ENCODE data around the gene PHLDA1. TPM values are rescaled to one million over a fixed set of nuclear protein-coding genes. Genes with fewer than 3 reads are reported as not detected.
A peak's percentile ranks its signal among the peaks of the same experiment; 100 is the strongest.

PHLDA1 gene
- total RNA-seq, 1 experiment from 2014 or later = 34.9 TPM

- TF ChIP-seq ZNF425 (CRISPR knock-in tag; conservative IDR thresholded peaks at IDR 0.05) = no peak
- no peak for TF ChIP-seq FOXJ3 (CRISPR knock-in tag; IDR thresholded peaks at IDR 0.05; ENCODE audit: borderline replicate concordance)
- TF ChIP-seq SMAD3 (CRISPR knock-in tag; IDR thresholded peaks at IDR 0.05; ENCODE audit: borderline replicate concordance) = no peak
- no peak for TF ChIP-seq USF2 (CRISPR knock-in tag; IDR thresholded peaks at IDR 0.05)
Observed at GRCh38 chr12:76047742-76048141, 16.2 kb upstream of the PHLDA1 start (continued).

GRCh38 chr12:76047060-76047459, 15.5 kb upstream of the PHLDA1 start:
- no peaks in the 10 kb centered on the region for H3K27me3 Mint-ChIP-seq (ENCODE audit: low read depth)
- ChIA-PET CTCF (interaction anchor here (0.6 to 1.0 kb wide), 2 partner anchors 10 to 678 kb away, joined by 3 to 5 read pairs; no protein-coding TSS in a partner anchor), POLR2A (no interaction called here)
- no peak overlapping the region for H3K4me3 Mint-ChIP-seq
- TF ChIP-seq AFF4 (CRISPR knock-in tag; IDR thresholded peaks at IDR 0.05; ENCODE audit: borderline replicate concordance) (no peak), E2F1 (CRISPR knock-in tag; IDR thresholded peaks at IDR 0.05) (no peak), SOX15 (CRISPR knock-in tag; IDR thresholded peaks at IDR 0.05) (no peak), FOXJ3 (CRISPR knock-in tag; IDR thresholded peaks at IDR 0.05; ENCODE audit: borderline replicate concordance) (no peak), ZNF396 (CRISPR knock-in tag; IDR thresholded peaks at IDR 0.05; ENCODE audit: borderline replicate concordance) (no peak), KAT7 (CRISPR knock-in tag; IDR thresholded peaks at IDR 0.05; ENCODE audit: borderline replicate concordance) (no peak), ZSCAN18 (CRISPR knock-in tag; IDR thresholded peaks at IDR 0.05) (no peak), TP53 (CRISPR knock-in tag; IDR thresholded peaks at IDR 0.05) (no peak), PREB (CRISPR knock-in tag; IDR thresholded peaks at IDR 0.05; ENCODE audit: borderline replicate concordance) (no peak), ATF3 (CRISPR knock-in tag; conservative IDR thresholded peaks at IDR 0.05) (no peak), CREB1 (CRISPR knock-in tag; IDR thresholded peaks at IDR 0.05) (no peak), MYBL2 (CRISPR knock-in tag; IDR thresholded peaks at IDR 0.05) (no peak), ATF2 (CRISPR knock-in tag; IDR thresholded peaks at IDR 0.05; ENCODE audit: borderline replicate concordance, low read depth) (no peak), ATF1 (CRISPR knock-in tag; IDR thresholded peaks at IDR 0.05) (no peak), ETV6 (CRISPR knock-in tag; IDR thresholded peaks at IDR 0.05) (no peak), ZBTB21 (CRISPR knock-in tag; IDR thresholded peaks at IDR 0.05; ENCODE audit: borderline replicate concordance) (no peak), ZNF425 (CRISPR knock-in tag; conservative IDR thresholded peaks at IDR 0.05) (no peak), RORB (CRISPR knock-in tag; IDR thresholded peaks at IDR 0.05) (no peak)
- H3K9me3 Mint-ChIP-seq = no peaks in the 10 kb centered on the region
- DNase-seq (ENCODE audit: low spot score) = no peak
- H3K36me3 Mint-ChIP-seq = peaks cover 59% of the 10 kb centered on the region
- no peak for ATAC-seq
- H3K27ac Mint-ChIP-seq = 0 out of 2 replicates have a peak overlapping the region, but pooled peaks have one; percentile 26
- 0 out of 2 replicates have a peak, but pooled peaks cover 4% of the 10 kb centered on the region for H3K4me1 Mint-ChIP-seq

All from WTC11 (cell line).